Measurements from ENCODE around the gene UNC93B1.

The UNC93B1 gene

DNA sequence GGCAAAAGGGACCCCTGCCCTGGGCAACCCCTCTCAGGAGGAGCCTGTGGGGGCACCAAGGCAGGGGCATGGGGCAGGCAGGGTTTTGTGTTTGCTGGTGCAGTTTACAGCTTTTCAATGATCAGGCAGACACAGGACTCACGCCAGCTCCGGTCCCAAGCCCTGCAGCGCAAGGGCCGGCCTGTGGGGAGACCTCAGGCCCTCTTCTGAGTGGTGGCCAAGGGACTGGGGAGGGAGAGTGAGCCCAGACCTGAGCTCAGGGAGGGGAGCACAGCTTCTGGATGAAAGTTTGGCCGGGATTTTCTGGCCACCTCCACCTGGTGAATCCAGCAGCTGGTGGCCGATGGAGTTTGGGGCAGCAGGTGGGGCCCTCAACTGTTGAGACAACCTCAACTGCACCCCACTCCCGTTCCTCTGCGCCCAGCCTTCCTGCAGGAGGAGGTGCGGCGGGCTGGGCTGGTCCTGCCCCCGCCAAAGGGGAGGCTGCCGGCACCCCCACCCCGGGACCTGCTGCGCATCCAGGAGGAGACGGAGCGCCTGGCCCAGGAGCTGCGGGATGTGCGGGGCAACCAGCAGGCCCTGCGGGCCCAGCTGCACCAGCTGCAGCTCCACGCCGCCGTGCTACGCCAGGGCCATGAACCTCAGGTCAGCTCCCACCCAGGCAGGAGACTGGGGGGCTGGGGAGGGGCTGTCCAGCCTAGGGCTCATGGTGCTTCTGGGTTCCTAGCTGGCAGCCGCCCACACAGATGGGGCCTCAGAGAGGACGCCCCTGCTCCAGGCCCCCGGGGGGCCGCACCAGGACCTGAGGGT lies 38.5 kb upstream of the UNC93B1 start:
- TF ChIP-seq EP300 (IDR thresholded peaks at IDR 0.05; ENCODE audit: borderline replicate concordance) (no peak), RAD21 (IDR thresholded peaks at IDR 0.05; ENCODE audit: low read depth) (no peak), YY1 (IDR thresholded peaks at IDR 0.05; ENCODE audit: low read depth) (no peak), ZBTB7A (IDR thresholded peaks at IDR 0.05; ENCODE audit: low read depth) (no peak), TCF12 (IDR thresholded peaks at IDR 0.05; ENCODE audit: low read depth) (no peak), CEBPB (IDR thresholded peaks at IDR 0.05) (no peak), TEAD4 (IDR thresholded peaks at IDR 0.05) (no peak), FOXM1 (IDR thresholded peaks at IDR 0.05; ENCODE audit: borderline replicate concordance, low read depth) (no peak), NFIC (IDR thresholded peaks at IDR 0.05) (no peak)
- TF ChIP-seq, protein P1, sequence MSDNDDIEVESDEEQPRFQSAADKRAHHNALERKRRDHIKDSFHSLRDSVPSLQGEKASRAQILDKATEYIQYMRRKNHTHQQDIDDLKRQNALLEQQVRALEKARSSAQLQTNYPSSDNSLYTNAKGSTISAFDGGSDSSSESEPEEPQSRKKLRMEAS (IDR thresholded peaks at IDR 0.05), result no peak
- TF ChIP-seq, protein P2, sequence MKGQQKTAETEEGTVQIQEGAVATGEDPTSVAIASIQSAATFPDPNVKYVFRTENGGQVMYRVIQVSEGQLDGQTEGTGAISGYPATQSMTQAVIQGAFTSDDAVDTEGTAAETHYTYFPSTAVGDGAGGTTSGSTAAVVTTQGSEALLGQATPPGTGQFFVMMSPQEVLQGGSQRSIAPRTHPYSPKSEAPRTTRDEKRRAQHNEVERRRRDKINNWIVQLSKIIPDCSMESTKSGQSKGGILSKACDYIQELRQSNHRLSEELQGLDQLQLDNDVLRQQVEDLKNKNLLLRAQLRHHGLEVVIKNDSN (IDR thresholded peaks at IDR 0.05), result no peak
- TF ChIP-seq, protein P3, sequence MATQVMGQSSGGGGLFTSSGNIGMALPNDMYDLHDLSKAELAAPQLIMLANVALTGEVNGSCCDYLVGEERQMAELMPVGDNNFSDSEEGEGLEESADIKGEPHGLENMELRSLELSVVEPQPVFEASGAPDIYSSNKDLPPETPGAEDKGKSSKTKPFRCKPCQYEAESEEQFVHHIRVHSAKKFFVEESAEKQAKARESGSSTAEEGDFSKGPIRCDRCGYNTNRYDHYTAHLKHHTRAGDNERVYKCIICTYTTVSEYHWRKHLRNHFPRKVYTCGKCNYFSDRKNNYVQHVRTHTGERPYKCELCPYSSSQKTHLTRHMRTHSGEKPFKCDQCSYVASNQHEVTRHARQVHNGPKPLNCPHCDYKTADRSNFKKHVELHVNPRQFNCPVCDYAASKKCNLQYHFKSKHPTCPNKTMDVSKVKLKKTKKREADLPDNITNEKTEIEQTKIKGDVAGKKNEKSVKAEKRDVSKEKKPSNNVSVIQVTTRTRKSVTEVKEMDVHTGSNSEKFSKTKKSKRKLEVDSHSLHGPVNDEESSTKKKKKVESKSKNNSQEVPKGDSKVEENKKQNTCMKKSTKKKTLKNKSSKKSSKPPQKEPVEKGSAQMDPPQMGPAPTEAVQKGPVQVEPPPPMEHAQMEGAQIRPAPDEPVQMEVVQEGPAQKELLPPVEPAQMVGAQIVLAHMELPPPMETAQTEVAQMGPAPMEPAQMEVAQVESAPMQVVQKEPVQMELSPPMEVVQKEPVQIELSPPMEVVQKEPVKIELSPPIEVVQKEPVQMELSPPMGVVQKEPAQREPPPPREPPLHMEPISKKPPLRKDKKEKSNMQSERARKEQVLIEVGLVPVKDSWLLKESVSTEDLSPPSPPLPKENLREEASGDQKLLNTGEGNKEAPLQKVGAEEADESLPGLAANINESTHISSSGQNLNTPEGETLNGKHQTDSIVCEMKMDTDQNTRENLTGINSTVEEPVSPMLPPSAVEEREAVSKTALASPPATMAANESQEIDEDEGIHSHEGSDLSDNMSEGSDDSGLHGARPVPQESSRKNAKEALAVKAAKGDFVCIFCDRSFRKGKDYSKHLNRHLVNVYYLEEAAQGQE (IDR thresholded peaks at IDR 0.05; ENCODE audit: low read depth), result no peak

DNA sequence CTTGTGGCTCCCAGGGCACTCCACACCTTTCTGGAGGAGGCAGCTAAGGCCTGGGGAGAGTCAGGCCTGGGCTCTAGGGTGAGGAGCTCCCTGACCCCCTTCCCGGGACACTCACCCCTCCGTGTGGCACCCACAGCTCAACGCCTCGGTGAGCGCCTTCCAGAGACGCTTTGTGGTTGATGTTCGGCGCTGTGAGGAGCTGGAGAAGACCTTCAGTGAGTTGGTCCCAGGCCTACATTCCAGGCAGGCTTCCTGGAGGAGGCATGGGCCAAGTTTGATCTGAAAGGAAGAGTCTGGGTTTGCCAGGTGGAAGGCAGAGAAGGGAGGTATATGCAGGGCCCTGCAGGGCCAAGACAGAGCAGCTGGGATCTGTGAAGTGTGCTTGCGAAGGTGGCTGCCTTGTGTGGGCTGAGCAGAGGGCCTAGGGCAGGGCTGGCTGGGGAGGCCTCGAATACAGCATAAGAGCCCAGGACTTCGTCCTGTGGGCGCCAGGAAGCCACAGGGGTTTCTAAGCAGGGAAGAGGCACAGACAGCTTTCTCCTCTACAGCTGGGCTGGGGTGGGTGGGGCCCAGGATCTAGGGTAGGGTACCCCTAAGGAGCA lies 37.8 kb upstream of the UNC93B1 start:
- TF ChIP-seq NFIC (IDR thresholded peaks at IDR 0.05) (no peak), CEBPB (IDR thresholded peaks at IDR 0.05) (no peak), EGR1 (IDR thresholded peaks at IDR 0.05) (no peak), ZBTB7A (IDR thresholded peaks at IDR 0.05; ENCODE audit: low read depth) (no peak), TCF12 (IDR thresholded peaks at IDR 0.05; ENCODE audit: low read depth) (no peak), FOXM1 (IDR thresholded peaks at IDR 0.05; ENCODE audit: borderline replicate concordance, low read depth) (no peak), CREB1 (IDR thresholded peaks at IDR 0.05; ENCODE audit: low read depth) (no peak), YY1 (IDR thresholded peaks at IDR 0.05; ENCODE audit: low read depth) (no peak), TEAD4 (IDR thresholded peaks at IDR 0.05) (no peak), EP300 (IDR thresholded peaks at IDR 0.05; ENCODE audit: borderline replicate concordance) (no peak), RAD21 (IDR thresholded peaks at IDR 0.05; ENCODE audit: low read depth) (no peak), TAF1 (IDR thresholded peaks at IDR 0.05; ENCODE audit: low read depth) (no peak)
- TF ChIP-seq, protein P3 (IDR thresholded peaks at IDR 0.05; ENCODE audit: low read depth), result no peak
- TF ChIP-seq, protein P2 (IDR thresholded peaks at IDR 0.05), result no peak
- TF ChIP-seq, protein P1 (IDR thresholded peaks at IDR 0.05), result no peak

DNA sequence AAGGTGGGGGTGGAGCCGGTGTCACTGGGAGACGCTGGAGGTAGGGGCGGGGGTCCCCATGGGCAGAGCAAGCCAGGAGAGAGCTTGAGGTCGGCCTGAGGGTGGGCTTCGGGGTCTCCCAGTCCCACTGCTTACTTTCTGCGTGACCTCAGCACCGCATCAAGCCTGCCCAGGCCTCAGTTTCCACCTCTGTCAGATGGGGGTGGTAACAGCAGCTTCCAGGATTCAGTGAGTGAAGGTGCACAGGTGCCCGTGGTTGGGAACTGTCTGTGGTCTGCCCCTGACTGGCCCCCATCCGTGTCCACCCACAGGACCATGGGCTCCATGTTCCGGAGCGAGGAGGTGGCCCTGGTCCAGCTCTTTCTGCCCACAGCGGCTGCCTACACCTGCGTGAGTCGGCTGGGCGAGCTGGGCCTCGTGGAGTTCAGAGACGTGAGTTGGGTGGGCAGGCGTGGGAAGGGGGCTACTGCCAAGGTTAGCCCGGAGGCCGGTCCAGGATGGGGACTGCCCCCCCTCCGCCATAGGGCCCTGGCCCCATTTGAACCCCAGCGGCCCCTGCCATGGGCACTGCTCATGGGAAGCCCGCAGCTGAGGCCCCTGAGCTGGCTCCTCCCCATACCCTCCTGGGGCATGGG lies 37.2 kb upstream of the UNC93B1 start:
- TF ChIP-seq TCF12 (IDR thresholded peaks at IDR 0.05; ENCODE audit: low read depth) (no peak), CREB1 (IDR thresholded peaks at IDR 0.05; ENCODE audit: low read depth) (no peak), TEAD4 (IDR thresholded peaks at IDR 0.05) (no peak), CEBPB (IDR thresholded peaks at IDR 0.05) (no peak)

DNA sequence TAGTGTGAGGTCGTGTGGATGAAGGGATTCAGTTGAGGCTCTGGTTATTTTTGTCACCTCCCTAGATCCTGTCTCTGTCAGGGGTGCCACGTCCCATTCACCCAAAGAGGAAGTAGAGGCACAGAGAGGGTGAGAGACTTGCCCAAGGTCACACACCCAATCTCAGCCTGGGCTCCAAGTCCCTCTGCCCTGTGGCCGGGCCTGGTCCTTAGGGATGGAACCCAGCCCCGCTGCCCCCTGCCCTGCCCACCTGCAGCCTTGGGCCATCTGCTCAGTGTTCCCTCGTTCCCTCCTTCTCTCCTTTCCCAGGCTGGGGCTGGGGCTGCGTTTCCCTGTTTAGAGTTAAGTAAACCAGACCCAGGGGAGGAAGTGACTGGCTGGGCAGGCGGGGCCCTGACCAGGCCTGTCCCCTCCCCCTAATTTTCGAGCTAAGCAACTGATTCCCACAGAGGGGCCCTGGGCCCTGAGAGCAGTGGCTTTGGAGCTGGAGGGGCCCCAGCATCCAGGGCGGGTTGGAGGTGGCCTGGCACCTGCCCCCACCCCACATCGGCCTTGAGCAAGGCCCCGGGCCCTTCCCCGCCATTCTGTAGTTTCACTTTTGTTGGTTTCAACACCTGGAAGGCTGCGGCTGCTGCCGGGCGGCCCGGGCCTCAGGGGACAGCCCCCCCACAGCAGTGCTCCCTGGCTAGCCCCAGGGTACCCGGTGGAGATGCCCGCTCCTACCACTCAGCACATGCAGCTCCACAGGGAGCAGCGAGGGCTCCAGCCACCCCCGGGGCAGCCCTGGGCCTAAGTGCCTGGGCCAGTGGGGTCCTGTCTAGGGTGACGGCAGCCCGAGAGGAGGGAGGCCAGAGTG lies 36.4 kb upstream of the UNC93B1 start:
- TF ChIP-seq TEAD4 (IDR thresholded peaks at IDR 0.05) (no peak), TCF12 (IDR thresholded peaks at IDR 0.05; ENCODE audit: low read depth) (no peak), ZBTB7A (IDR thresholded peaks at IDR 0.05; ENCODE audit: low read depth) (peak; percentile 20; the same call in 1 of the 2 replicates)

DNA sequence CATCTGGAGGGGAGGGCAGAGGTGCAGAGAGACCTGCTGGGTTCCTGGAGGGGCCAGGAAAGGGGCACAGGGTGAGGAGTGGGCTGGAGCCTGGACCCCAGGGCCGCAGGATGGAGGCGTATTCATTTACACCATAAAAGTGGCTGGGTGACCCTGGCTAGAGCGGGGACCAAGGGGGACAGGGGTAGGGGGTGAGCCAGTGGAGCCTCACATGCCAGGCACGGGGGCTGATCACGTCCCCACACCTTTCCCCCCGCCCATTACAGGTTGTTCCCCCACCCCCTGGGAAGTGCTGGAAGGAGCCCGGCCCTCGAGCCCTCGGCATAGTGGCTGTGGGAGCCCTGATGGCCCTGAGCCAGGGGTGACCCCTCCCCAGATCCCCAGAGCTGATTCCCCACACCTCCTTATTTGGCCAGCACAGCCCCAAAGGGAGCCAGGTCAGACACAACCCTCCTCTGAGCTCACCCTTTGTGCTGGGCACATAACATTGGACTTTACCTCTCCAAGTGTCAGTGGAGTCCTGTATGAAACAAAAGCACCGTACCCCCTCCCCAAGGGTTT lies 35.7 kb upstream of the UNC93B1 start:
- no peak for TF ChIP-seq RAD21 (IDR thresholded peaks at IDR 0.05; ENCODE audit: low read depth)
- no peak for TF ChIP-seq TEAD4 (IDR thresholded peaks at IDR 0.05)
- TF ChIP-seq ZBTB7A (IDR thresholded peaks at IDR 0.05; ENCODE audit: low read depth), result no peak
- no peak for TF ChIP-seq YY1 (IDR thresholded peaks at IDR 0.05; ENCODE audit: low read depth)
- no peak for TF ChIP-seq NFIC (IDR thresholded peaks at IDR 0.05)
- TF ChIP-seq CEBPB (IDR thresholded peaks at IDR 0.05), result no peak
- TF ChIP-seq EP300 (IDR thresholded peaks at IDR 0.05; ENCODE audit: borderline replicate concordance), result no peak
- TF ChIP-seq EGR1 (IDR thresholded peaks at IDR 0.05), result no peak
- TF ChIP-seq, protein P1 (IDR thresholded peaks at IDR 0.05), result no peak
- TF ChIP-seq TCF12 (IDR thresholded peaks at IDR 0.05; ENCODE audit: low read depth), result no peak
- TF ChIP-seq FOXM1 (IDR thresholded peaks at IDR 0.05; ENCODE audit: borderline replicate concordance, low read depth), result no peak
- no peak for TF ChIP-seq TAF1 (IDR thresholded peaks at IDR 0.05; ENCODE audit: low read depth)
- TF ChIP-seq, protein P3 (IDR thresholded peaks at IDR 0.05; ENCODE audit: low read depth), result no peak
- no peak for TF ChIP-seq CREB1 (IDR thresholded peaks at IDR 0.05; ENCODE audit: low read depth)
- TF ChIP-seq, protein P2 (IDR thresholded peaks at IDR 0.05), result no peak

All from Ishikawa (cell line).